Neural crest cell (in vitro differentiated cells): ENCODE data around the gene ZNF84. TPM values are rescaled to one million over a fixed set of nuclear protein-coding genes. Genes with fewer than 3 reads are reported as not detected.
A peak's percentile ranks its signal among the peaks of the same experiment; 100 is the strongest.

Experiments
- DNase-seq: peaks from one replicate; pipeline ENCODE4 v3.0.0; 2021; ENCODE audit warnings: low read depth, mixed read lengths, low spot score
- H3K27ac Mint-ChIP-seq: one replicate; pipeline ENCODE4 v1.8.0; 2021; ENCODE audit warnings: mild to moderate bottlenecking, mixed read lengths; ENCODE audit not compliant: unreplicated experiment
- H3K27me3 Mint-ChIP-seq: 2 replicates; pipeline ENCODE4 v1.8.0; 2021; ENCODE audit warnings: low read depth, mild to moderate bottlenecking, mixed read lengths
- H3K36me3 Mint-ChIP-seq: 2 replicates; pipeline ENCODE4 v1.8.0; 2021; ENCODE audit warnings: low read depth, mild to moderate bottlenecking, mixed read lengths
- H3K4me1 Mint-ChIP-seq: 2 replicates; pipeline ENCODE4 v1.8.0; 2021; ENCODE audit warnings: mixed read lengths
- H3K4me3 Mint-ChIP-seq: one replicate; pipeline ENCODE4 v1.8.0; 2021; ENCODE audit warnings: mild to moderate bottlenecking, mixed read lengths
- H3K9me3 Mint-ChIP-seq: 2 replicates; pipeline ENCODE4 v1.8.0; 2021; ENCODE audit warnings: mixed read lengths
- CTCF ChIP-seq: fragments of 200-600 bp; sonication (generic); conservative IDR thresholded peaks from 2 replicates; pipeline ENCODE4 v1.5.0; 2021; ENCODE audit warnings: antibody characterized with exemption, mild to moderate bottlenecking
- total RNA-seq: library from RNA; stranded (reverse); gene quantifications from 2 replicates; pipeline ENCODE4 v1.2.1, GENCODE V29; 2021

ZNF84 gene
- total RNA-seq, 1 donor from 2014 or later, result 63.4 TPM

GRCh38 chr12:133038118-133038709 is 905 bp downstream of the ZNF84 start:
- Mint-ChIP-seq H3K4me3 (peak overlapping the region; percentile 97), H3K27me3 (peaks cover 16% of the 10 kb centered on the region), H3K9me3 (peaks cover 33% of the 10 kb centered on the region), H3K27ac (peak overlapping the region; percentile 39), H3K4me1 (peaks cover 10% of the 10 kb centered on the region), H3K36me3 (peaks cover 50% of the 10 kb centered on the region)
- DNase-seq, result no peak
- TF ChIP-seq CTCF, result no peak

GRCh38 chr12:133046698-133047097 is 9.4 kb downstream of the ZNF84 start:
- H3K9me3 Mint-ChIP-seq, result peaks cover 46% of the 10 kb centered on the region
- no peak overlapping the region for H3K4me3 Mint-ChIP-seq
- no peak overlapping the region for H3K27ac Mint-ChIP-seq
- no peak for DNase-seq
- no peak for TF ChIP-seq CTCF
- peaks cover 91% of the 10 kb centered on the region for H3K36me3 Mint-ChIP-seq
- H3K27me3 Mint-ChIP-seq, result peaks cover 2% of the 10 kb centered on the region
- H3K4me1 Mint-ChIP-seq, result no peaks in the 10 kb centered on the region

- Mint-ChIP-seq H3K36me3 (peaks cover 74% of the 10 kb centered on the region), H3K9me3 (peaks cover 44% of the 10 kb centered on the region), H3K27me3 (peaks cover 18% of the 10 kb centered on the region), H3K4me1 (no peaks in the 10 kb centered on the region), H3K4me3 (peak overlapping the region; percentile 68), H3K27ac (no peak overlapping the region)
- TF ChIP-seq CTCF, result no peak
- DNase-seq, result no peak
These were observed 20.1 kb downstream of the ZNF84 start for GRCh38 chr12:133057446-133057845.

- Mint-ChIP-seq H3K4me3 (peak overlapping the region; percentile 68), H3K27ac (no peak overlapping the region), H3K36me3 (peaks cover 74% of the 10 kb centered on the region), H3K4me1 (no peaks in the 10 kb centered on the region), H3K27me3 (peaks cover 18% of the 10 kb centered on the region), H3K9me3 (peaks cover 40% of the 10 kb centered on the region)
- no peak for DNase-seq
- TF ChIP-seq CTCF, result no peak
These were observed 21.1 kb downstream of the ZNF84 start for GRCh38 chr12:133058203-133059113.

- DNase-seq, result no peak
- Mint-ChIP-seq H3K27ac (no peak overlapping the region), H3K36me3 (peaks cover 73% of the 10 kb centered on the region), H3K9me3 (peaks cover 41% of the 10 kb centered on the region), H3K4me3 (no peak overlapping the region), H3K4me1 (no peaks in the 10 kb centered on the region), H3K27me3 (peaks cover 19% of the 10 kb centered on the region)
- no peak for TF ChIP-seq CTCF
These were observed 24.6 kb downstream of the ZNF84 start for GRCh38 chr12:133061954-133062353.
